Measurements from ENCODE around the gene KIF26A. TPM values are rescaled to one million over a fixed set of nuclear protein-coding genes. Genes with fewer than 3 reads are reported as not detected.

KIF26A gene
- total RNA-seq, 4 donors from 2014 or later = 3.3 to 6.2 (median 4.9) TPM

- H3K27me3 ChIP-seq = no peaks in the 10 kb centered on the region
- DNase-seq = no peak
- H3K4me3 ChIP-seq (replicated peaks in 1 of 3) = no peak overlapping the region
- H3K27ac ChIP-seq = no peak overlapping the region
- H3K9me3 ChIP-seq = no peaks in the 10 kb centered on the region
- intact Hi-C loops (cut with DNase I) = no loop called here
- no peaks in the 10 kb centered on the region for H3K4me1 ChIP-seq
- no peak for TF ChIP-seq POLR2A (IDR thresholded peaks at IDR 0.05)
- no peak for TF ChIP-seq CTCF (IDR thresholded peaks at IDR 0.05)
- H3K36me3 ChIP-seq = no peaks in the 10 kb centered on the region
- WGBS, 2 donors = 79 to 97% methylated on average over 8 to 11 of the region's 17 CpGs
Observed at GRCh38 chr14:104228716-104229533, 90.5 kb downstream of the KIF26A start.

DNA sequence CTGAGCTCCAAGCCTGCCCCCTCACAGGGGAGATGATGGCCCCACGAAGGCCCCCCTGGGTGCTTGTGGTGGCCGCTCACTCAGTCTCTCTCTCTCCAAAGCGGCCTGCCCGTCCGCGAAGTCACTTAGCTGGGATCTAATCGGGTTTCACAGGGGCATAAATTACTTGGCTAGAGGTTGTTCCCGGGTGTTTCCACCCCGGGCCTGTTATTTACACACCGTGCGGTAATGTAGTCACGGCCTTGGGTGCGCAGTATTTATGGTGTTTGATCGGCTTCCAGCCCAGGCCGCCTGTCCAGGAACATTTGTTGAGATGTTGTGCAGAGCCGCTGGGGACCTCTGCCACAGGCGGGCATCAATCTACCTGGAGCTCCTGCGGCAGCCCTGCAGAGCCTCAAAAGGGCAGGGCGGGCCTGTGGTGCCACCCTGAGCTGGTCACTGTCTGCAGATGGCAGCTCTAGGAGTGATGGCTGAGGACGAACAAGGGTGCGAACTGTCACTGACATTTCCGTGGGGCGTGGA, 91.2 kb downstream of the KIF26A start:
- DNase-seq = no peak
- no peak overlapping the region for H3K27ac ChIP-seq
- H3K4me1 ChIP-seq = no peaks in the 10 kb centered on the region
- intact Hi-C loops (cut with DNase I) = no loop called here
- WGBS, 2 donors = 84 to 91% methylated on average over 15 to 18 of the region's 23 CpGs
- no peaks in the 10 kb centered on the region for H3K36me3 ChIP-seq
- no peaks in the 10 kb centered on the region for H3K9me3 ChIP-seq
- no peaks in the 10 kb centered on the region for H3K27me3 ChIP-seq
- no peak overlapping the region for H3K4me3 ChIP-seq (replicated peaks in 1 of 3)
- TF ChIP-seq POLR2A (IDR thresholded peaks at IDR 0.05) (no peak), CTCF (IDR thresholded peaks at IDR 0.05) (no peak)

DNA sequence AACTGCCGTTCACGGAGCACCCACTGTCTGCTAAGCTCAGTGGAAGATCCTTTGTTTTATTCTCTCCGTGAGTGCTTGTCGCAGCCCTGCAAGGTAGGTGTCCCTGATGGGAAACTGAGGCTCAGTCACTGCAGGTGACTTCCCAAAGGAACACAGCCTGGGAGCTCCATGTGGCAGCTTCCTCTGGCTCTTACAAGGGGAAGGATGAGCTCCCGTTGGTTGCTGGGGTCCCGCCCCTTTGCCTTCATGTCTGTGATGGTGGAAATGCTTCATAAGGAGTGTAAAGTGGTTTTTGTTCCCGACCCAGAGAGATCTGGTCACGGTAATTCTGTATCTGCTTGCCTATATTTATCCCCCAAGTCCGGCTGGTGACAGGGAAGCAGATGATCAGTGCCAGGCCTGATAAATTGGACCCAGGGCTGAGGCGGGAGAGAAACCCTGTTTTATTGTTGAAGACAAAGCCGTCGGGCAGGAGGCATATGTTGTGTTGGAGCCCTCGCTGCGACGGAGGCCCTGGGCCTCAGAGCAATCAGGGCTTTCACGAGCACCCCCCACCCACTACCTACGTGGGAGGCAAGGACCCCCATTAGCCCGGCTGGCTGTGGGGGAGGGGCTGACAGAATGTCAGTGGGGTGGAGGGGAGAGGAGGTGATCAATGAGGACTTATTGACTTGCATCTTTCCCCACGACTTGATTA, 91.9 kb downstream of the KIF26A start:
- H3K9me3 ChIP-seq = no peaks in the 10 kb centered on the region
- 79 to 81% methylated on average over 18 to 19 of the region's 19 CpGs for WGBS, 2 donors

More for the DNA sequence above, 91.9 kb downstream of the KIF26A start:
- DNase-seq = no peak
- no peaks in the 10 kb centered on the region for H3K36me3 ChIP-seq
- intact Hi-C loops (cut with DNase I) = no loop called here
- TF ChIP-seq POLR2A (IDR thresholded peaks at IDR 0.05) (no peak), CTCF (IDR thresholded peaks at IDR 0.05) (no peak)
- no peak overlapping the region for H3K4me3 ChIP-seq (replicated peaks in 1 of 3)
- H3K4me1 ChIP-seq = no peaks in the 10 kb centered on the region
- H3K27ac ChIP-seq = no peak overlapping the region
- H3K27me3 ChIP-seq = no peaks in the 10 kb centered on the region

MicroRNAs within 50 kb of the gene (microRNA counts, 767-probe panel; counts per million panel counts)
- microRNA hsa-miR-203 = 2,738 to 4,901 counts per million in 2 donors

Small RNA genes lying within 50 kb of the gene (microRNA-seq; reads per million reads assigned to microRNA genes)
- gene MIR203A (not detected), gene MIR203B (not detected)

Small RNA genes lying within 50 kb of the gene (small RNA-seq; reads per million reads assigned to genes)
- gene MIR203A = 21.8 reads per million, percentile 94 among the genes with 10 or more reads in this experiment

Other genes with a start within 250 kb of the KIF26A start
- gene TDRD9, start 210.1 kb upstream of the KIF26A start, total RNA-seq = 10 to 100 TPM; 27.4 to 85.1 (median 50.0) TPM
- gene RD3L, start 196.1 kb upstream of the KIF26A start, total RNA-seq = not detected
- gene ASPG, start 52.9 kb upstream of the KIF26A start, total RNA-seq = 10 to 100 TPM in 2 of 4 donors, 1 to 10 TPM in 2; 7.5 to 24.0 (median 15.2) TPM